KG1 (cell line): ENCODE data around the gene KCNMB4.
"Not testable (repeated sequence)": the region's sequence is repeated elsewhere in the genome, so short reads cannot be mapped to it uniquely, and the experiment has no call there.

Source experiments
- DNase-seq: peaks from one replicate; lab custom pipeline; 2025; lab: John Stamatoyannopoulos, UW

KCNMB4 gene

GRCh38 chr12:70372881-70373280, 6.8 kb downstream of the KCNMB4 start:
- DNase-seq = no peak

GRCh38 chr12:70379846-70380245, 13.8 kb downstream of the KCNMB4 start:
- no peak for DNase-seq

- DNase-seq = no peak
These were observed 17.4 kb downstream of the KCNMB4 start for GRCh38 chr12:70383484-70383883.

- no peak for DNase-seq
These were observed 17.8 kb downstream of the KCNMB4 start for GRCh38 chr12:70383886-70384285.

GRCh38 chr12:70386771-70387170, 20.7 kb downstream of the KCNMB4 start:
- DNase-seq = no peak

GRCh38 chr12:70389678-70390077, 23.6 kb downstream of the KCNMB4 start:
- no peak for DNase-seq

GRCh38 chr12:70392631-70393030, 26.5 kb downstream of the KCNMB4 start:
- not testable (repeated sequence) for DNase-seq

- no peak for DNase-seq
These were observed 27.9 kb downstream of the KCNMB4 start for GRCh38 chr12:70393787-70394499.

GRCh38 chr12:70398002-70398401, 31.9 kb downstream of the KCNMB4 start:
- DNase-seq = no peak

- DNase-seq = no peak
These were observed 32.8 kb downstream of the KCNMB4 start for GRCh38 chr12:70398862-70399261.

- no peak for DNase-seq
These were observed 33.2 kb downstream of the KCNMB4 start for GRCh38 chr12:70399311-70399710.

GRCh38 chr12:70400124-70400523, 34.0 kb downstream of the KCNMB4 start:
- DNase-seq = no peak

- no peak for DNase-seq
These were observed 36.5 kb downstream of the KCNMB4 start for GRCh38 chr12:70402597-70402996.

- no peak for DNase-seq
These were observed 37.7 kb downstream of the KCNMB4 start for GRCh38 chr12:70403826-70404225.

GRCh38 chr12:70408004-70408790, 42.1 kb downstream of the KCNMB4 start:
- DNase-seq = no peak

- DNase-seq = no peak
These were observed 49.9 kb downstream of the KCNMB4 start for GRCh38 chr12:70415987-70416386.

GRCh38 chr12:70417121-70417520, 51.0 kb downstream of the KCNMB4 start:
- no peak for DNase-seq

GRCh38 chr12:70418101-70418500, 52.0 kb downstream of the KCNMB4 start:
- no peak for DNase-seq

GRCh38 chr12:70422631-70423030, 56.5 kb downstream of the KCNMB4 start:
- no peak for DNase-seq

- no peak for DNase-seq
These were observed 60.5 kb downstream of the KCNMB4 start for GRCh38 chr12:70426620-70427019.

GRCh38 chr12:70427611-70428010, 61.5 kb downstream of the KCNMB4 start:
- no peak for DNase-seq

GRCh38 chr12:70430400-70430799, 64.3 kb downstream of the KCNMB4 start:
- DNase-seq = no peak

GRCh38 chr12:70436836-70437235, 70.7 kb downstream of the KCNMB4 start:
- no peak for DNase-seq
